Measurements from ENCODE around the gene XKR8. TPM values are rescaled to one million over a fixed set of nuclear protein-coding genes. Genes with fewer than 3 reads are reported as not detected.
A peak's percentile ranks its signal among the peaks of the same experiment; 100 is the strongest.

Gene XKR8
- total and polyA plus RNA-seq, 2 of the 13 experiments (the other 11 are each of a cell fraction or from before 2014, with no cell fraction given): 5.4 to 6.3 TPM

- Histone ChIP-seq H3K4me2 (ENCODE audit: low read depth, low read length) (no peak overlapping the region), H3K9ac (ENCODE audit: insufficient read depth, low read depth, low read length) (no peak overlapping the region), H3K27me3 (ENCODE audit: control insufficient read depth in 1 of 2, insufficient read depth in 2 of 2, low read length in 2 of 2) (no peaks in the 10 kb centered on the region), H2AFZ (ENCODE audit: low read length) (no peak overlapping the region), H3K9me3 (ENCODE audit: low read length) (no peaks in the 10 kb centered on the region), H3K4me1 (ENCODE audit: insufficient read depth, low read length) (peaks cover 7% of the 10 kb centered on the region), H3K79me2 (ENCODE audit: insufficient read depth, low read length) (peaks cover 4% of the 10 kb centered on the region), H3K4me3 (replicated peaks in 1 of 3; ENCODE audit: insufficient read depth in 1 of 3, low read depth in 2 of 3, low read length in 3 of 3) (no peak overlapping the region), H3K27ac (ENCODE audit: extremely low read length, insufficient read depth, low read length) (no peak overlapping the region), H3K36me3 (replicated peaks in 1 of 2; ENCODE audit: control insufficient read depth in 1 of 2, insufficient read depth in 2 of 2, low read length in 2 of 2) (peaks cover 3 to 11% of the 10 kb centered on the region in 2 experiments; a peak in 3 of 5 replicates), H4K20me1 (ENCODE audit: insufficient read depth, low read length) (no peaks in the 10 kb centered on the region)
- ChIA-PET POLR2A (no interaction called here), CTCF (ENCODE audit: low intra/inter-chr PET ratio, low total read pairs) (no interaction called here)
- BruUV-seq (replicated peaks): no TSS peak
- TF ChIP-seq ATF2 (CRISPR knock-in tag; IDR thresholded peaks at IDR 0.05): no peak
- no peak for TF ChIP-seq ZNF776 (CRISPR knock-in tag; IDR thresholded peaks at IDR 0.05)
- TF ChIP-seq IRF9 (CRISPR knock-in tag; IDR thresholded peaks at IDR 0.05; ENCODE audit: borderline replicate concordance): no peak
- TF ChIP-seq NR2F1 (CRISPR knock-in tag; IDR thresholded peaks at IDR 0.05): no peak
- TF ChIP-seq ZFP37 (CRISPR knock-in tag; IDR thresholded peaks at IDR 0.05; ENCODE audit: borderline replicate concordance): no peak
- WGBS (ENCODE audit: low lambda C conversion rate): 100% methylated on average over 1 of the region's 1 CpG
- intact Hi-C loops (cut with micrococcal nuclease; ENCODE audit: unreplicated experiment) (no loop called here), in situ Hi-C loops (cut with HindIII; ENCODE audit: extremely low pct_ligation_motif_present, low pct_unique_long_range_greater_than_20kb) (no loop called here)
- no peak for DNase-seq (ENCODE audit: low spot score)
- no peak for ATAC-seq
- no peak for FAIRE-seq
These were observed 47.3 kb upstream of the XKR8 start for GRCh38 chr1:27912429-27912828.

- Histone ChIP-seq H3K27me3 (ENCODE audit: control insufficient read depth in 1 of 2, insufficient read depth in 2 of 2, low read length in 2 of 2) (no peaks in the 10 kb centered on the region), H3K4me2 (ENCODE audit: low read depth, low read length) (peak overlapping the region; percentile 79), H3K36me3 (replicated peaks in 1 of 2; ENCODE audit: control insufficient read depth in 1 of 2, insufficient read depth in 2 of 2, low read length in 2 of 2) (peaks cover 2 to 3% of the 10 kb centered on the region in 2 experiments; a peak in 1 of 5 replicates), H3K9ac (ENCODE audit: insufficient read depth, low read depth, low read length) (no peak overlapping the region), H3K79me2 (ENCODE audit: insufficient read depth, low read length) (peaks cover 4% of the 10 kb centered on the region), H4K20me1 (ENCODE audit: insufficient read depth, low read length) (no peaks in the 10 kb centered on the region), H3K4me3 (replicated peaks in 1 of 3; ENCODE audit: insufficient read depth in 1 of 3, low read depth in 2 of 3, low read length in 3 of 3) (peak overlapping the region in 1 of 3 experiments; percentile 85; a peak in 2 of 6 replicates), H3K9me3 (ENCODE audit: low read length) (no peaks in the 10 kb centered on the region), H2AFZ (ENCODE audit: low read length) (peak overlapping the region; percentile 62), H3K4me1 (ENCODE audit: insufficient read depth, low read length) (peaks cover 7% of the 10 kb centered on the region), H3K27ac (ENCODE audit: extremely low read length, insufficient read depth, low read length) (no peak overlapping the region)
- POLR2A ChIA-PET: no interaction called here
- ATAC-seq: no peak
- no peak for FAIRE-seq
- DNase-seq (ENCODE audit: low spot score): no peak
- BruUV-seq (replicated peaks): no TSS peak
- CTCF ChIA-PET (ENCODE audit: low intra/inter-chr PET ratio, low total read pairs): no interaction called here
- in situ Hi-C loops (cut with HindIII; ENCODE audit: extremely low pct_ligation_motif_present, low pct_unique_long_range_greater_than_20kb) (no loop called here), intact Hi-C loops (cut with micrococcal nuclease; ENCODE audit: unreplicated experiment) (no loop called here)
- WGBS (ENCODE audit: low lambda C conversion rate): 99% methylated on average over 7 of the region's 7 CpGs
- TF ChIP-seq ZFY (CRISPR knock-in tag; IDR thresholded peaks at IDR 0.05): no peak
- TF ChIP-seq THAP8 (CRISPR knock-in tag; IDR thresholded peaks at IDR 0.05; ENCODE audit: borderline replicate concordance): no peak
- TF ChIP-seq ZNF205 (CRISPR knock-in tag; IDR thresholded peaks at IDR 0.05): 0 out of 2 replicates have a peak, but pooled peaks have one; percentile 2
- 0 out of 2 replicates have a peak, but pooled peaks have one; percentile 16 for TF ChIP-seq CCDC6 (CRISPR knock-in tag; IDR thresholded peaks at IDR 0.05)
- TF ChIP-seq HOXA9 (CRISPR knock-in tag; IDR thresholded peaks at IDR 0.05; ENCODE audit: borderline replicate concordance): peak; percentile 78; the same call in 1 of the 2 replicates
- TF ChIP-seq PRMT3 (CRISPR knock-in tag; IDR thresholded peaks at IDR 0.05; ENCODE audit: borderline replicate concordance, low read depth): 0 out of 2 replicates have a peak, but pooled peaks have one; percentile 33
These were observed 44.6 kb upstream of the XKR8 start for GRCh38 chr1:27915082-27915575.

All from HepG2 (cell line).